ENCODE data around the gene GAS6.

GAS6 gene

DNA sequence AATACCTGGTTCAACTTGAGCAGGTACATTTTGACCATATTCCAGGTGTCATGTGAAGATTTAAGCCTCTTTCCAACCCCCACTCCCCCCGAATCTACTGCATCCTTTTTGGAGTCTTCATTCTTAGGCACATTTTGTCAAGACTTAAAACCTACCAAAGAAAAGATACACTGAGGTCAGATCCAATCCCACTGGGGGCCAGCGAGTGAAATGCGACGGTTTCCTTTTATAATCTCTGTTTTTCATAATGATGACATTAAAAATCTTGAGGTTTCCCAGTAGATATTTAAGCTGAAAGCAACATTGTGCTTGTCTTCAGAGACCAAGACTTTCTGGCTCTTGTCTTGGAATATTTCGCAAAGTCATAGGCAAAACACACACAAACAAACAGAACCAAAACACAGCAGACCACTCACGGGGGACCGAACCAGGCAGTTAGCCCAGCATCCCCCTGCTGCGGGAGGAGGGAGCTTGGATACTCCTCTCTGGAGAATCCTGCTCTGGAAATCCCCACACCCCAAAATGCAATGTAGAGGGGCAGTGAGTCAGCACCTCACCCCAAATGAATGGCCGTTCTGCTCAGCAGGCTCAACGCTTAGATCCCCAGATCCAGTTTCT lies 506 bp upstream of the GAS6 start:
- DNase-seq: no peak

- no peak for DNase-seq
Observed at GRCh38 chr13:113862931-113863523, 849 bp downstream of the GAS6 start.

DNA sequence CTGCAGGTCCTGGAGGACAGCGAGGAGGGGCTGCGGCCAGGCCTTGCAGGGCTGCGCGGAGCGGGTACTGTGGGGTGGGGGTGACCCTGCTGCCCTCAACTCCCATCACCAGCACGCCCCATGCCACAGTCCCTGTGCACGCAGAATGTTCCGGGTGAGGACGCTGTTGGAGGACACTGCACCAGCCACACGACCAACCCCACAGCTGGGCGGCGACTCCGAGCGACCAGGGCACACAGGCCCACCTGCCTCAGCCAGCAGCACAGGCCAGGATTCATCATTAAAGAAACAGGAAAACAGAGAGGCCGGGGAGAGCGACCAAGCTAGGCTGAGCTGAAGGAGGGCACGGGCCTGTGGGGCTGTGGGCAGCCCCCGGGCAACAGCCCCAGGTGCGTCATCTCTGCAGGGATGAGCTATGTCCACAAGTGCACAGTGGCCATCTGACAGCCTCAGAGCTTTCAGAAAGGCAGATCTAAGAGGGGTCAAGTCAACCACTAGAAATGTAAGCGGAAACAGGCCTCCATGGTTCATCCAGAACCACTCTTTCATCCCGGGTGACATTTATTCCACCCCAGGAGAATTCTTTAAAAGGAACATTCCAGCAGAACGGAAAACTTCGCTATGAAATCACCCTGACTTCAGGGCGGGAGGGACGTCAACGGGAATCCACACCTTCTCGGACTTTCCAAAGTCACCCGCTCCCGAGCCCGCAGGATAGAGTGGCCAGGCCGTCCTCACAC lies 1.5 kb downstream of the GAS6 start:
- no peak for DNase-seq

GRCh38 chr13:113861433-113862030 lies 2.3 kb downstream of the GAS6 start:
- DNase-seq: no peak

DNA sequence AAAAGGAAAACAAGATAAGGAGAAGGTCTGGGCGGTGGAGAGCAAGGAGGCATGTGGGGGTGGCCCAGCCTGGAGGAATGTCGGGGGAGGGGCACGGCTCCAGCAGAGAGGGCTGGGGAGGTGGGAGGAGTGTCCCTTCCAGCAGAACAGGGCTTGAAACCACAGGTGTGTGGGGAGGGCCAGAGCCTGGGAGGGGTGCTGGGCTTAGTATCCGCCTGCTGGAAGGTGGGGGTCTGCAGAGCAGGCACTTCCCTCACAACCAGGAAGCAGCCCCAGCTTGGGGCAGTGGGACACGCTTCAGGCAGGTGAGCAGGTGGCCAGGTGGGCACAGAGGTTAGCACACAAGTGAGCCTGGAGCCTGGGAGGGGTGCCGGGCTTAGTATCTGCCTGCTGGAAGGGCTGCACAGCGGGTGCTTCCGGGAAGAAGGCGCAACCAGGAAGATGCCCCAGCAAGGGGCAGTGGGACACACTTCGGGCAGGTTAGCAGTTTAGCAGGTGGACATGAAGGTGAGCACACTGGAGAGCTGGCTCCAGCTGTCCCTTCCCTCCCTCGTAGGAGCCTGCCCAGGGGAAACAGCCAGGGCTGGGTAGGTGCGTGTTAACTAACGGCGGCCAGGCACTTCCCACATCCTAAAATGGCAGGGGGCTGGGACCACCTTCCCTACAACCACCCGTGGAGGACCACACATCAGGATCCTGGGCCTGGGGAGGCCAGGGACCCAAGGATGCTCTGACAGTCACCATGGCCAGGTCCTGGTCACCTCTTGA lies 3.0 kb downstream of the GAS6 start:
- DNase-seq: no peak

GRCh38 chr13:113860051-113860664 lies 3.7 kb downstream of the GAS6 start:
- DNase-seq: no peak

- DNase-seq: no peak
Observed at GRCh38 chr13:113859311-113860050, 4.4 kb downstream of the GAS6 start.

DNA sequence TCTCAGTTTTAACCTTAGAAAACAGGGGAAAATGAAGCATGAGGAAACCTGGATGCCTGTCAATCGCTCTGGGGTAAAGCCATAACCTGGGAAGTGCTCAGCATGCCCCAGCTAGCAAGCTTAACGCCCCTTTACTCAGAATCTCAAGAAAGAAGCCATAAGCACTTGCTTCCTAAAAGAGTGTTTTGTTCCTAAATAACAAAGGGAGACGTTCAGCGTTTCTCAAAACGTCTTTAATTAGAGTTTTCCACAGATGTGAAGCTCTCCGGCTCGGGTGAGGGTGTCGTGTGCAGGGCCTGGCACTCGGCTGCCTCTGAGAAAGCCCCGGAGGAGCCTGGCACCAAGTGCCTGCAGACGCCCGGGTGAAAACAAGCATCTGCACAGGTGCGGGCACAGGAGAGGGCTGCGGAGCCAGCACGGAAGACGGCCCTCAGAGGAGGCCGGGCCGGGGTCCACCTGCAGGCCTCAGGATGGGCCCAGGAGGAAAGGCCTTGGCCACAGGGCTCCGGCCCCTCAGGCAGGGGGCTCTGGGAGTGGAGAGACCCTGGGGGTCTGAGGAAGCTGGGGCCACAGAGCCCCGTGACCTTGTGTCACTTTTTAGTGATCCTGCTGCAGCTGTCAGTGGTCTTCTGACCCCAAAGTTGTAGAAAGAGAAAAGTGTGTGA lies 6.2 kb downstream of the GAS6 start:
- DNase-seq: no peak

DNA sequence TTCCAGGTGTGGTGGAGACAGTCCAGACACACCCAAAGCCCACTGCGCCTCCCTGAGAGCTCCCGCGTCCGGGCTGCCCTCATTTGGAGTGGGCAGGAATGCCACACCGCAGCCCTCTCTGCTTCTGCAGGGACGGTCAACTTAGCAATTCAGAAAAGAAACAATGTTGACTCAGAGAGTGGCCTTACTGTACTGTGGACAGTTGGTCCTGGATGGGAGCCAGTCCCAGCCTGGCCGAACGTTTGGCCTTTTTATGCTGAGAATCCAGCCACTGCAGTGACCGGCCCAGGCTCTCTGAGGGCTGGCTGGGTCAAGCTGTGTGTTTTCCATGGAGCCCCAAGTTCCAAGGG lies 7.2 kb downstream of the GAS6 start:
- no peak for DNase-seq

DNA sequence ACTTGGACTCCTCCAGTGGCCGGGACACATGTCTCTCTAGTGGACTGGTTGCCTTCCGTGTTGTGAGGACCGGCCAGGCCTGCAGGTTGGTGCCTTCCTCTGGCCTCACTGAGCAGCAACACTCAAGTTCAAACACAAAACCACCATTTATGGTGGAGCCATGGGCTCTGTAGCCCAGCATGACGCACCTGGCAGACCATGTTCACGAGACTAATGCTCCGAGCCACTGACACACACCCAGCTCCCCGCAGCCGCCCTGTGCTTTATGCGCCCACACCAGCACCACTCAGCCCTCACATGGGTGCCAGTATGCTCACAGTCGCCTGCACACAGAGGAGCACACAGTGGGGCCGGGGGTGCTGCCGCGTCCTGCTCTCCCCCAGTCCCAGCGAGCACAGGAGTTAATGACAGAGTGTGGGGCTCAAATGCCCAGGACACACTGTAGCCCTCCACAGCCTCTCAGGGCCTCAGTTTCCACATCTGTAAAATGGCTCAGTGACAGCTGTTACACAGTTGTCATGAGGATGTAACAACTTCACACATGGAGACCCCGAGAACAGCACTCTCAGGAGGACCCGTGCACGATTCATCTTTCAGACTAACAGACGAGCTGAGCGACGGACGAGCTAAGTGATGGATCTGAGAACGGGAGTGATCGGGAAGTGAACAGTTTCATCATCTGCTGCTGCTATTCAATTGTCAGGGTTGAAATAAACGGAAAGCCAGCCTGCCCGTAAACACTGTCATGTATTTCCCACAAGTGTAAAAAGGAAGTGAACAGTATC lies 7.8 kb downstream of the GAS6 start:
- no peak for DNase-seq

- DNase-seq: no peak
Observed at GRCh38 chr13:113855012-113855921, 8.6 kb downstream of the GAS6 start.

- DNase-seq: no peak
Observed at GRCh38 chr13:113854238-113855011, 9.5 kb downstream of the GAS6 start.

GRCh38 chr13:113853518-113854237 lies 10.2 kb downstream of the GAS6 start:
- DNase-seq: no peak

- no peak for DNase-seq
Observed at GRCh38 chr13:113852536-113853517, 11.0 kb downstream of the GAS6 start.

- no peak for DNase-seq
Observed at GRCh38 chr13:113851826-113852535, 11.9 kb downstream of the GAS6 start.

DNA sequence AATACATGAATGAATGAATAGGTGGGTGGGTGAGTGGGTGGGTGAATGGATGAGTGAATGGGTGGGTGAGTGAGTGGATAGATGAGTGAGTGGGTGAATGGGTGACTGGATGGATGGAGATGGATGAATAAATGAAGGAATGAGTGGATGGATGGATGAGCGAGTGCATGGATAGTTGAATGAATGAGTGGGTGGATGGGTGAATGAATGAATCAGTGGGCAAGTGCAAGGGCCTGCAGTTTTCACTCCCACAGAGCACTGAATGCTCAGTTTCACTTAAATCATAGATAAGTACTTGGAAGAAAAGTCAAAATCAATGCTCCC lies 12.4 kb downstream of the GAS6 start:
- no peak for DNase-seq

Measured in SW 1271 (cell line).